SW480 (cell line): ENCODE data around the gene ALPG.

Experiments
- DNase-seq: peaks from one replicate; pipeline ENCODE4 v3.0.0-alpha.2; 2016; ENCODE audit warnings: low spot score

ALPG gene

GRCh38 chr2:232458661-232459418, 52.2 kb downstream of the ALPG start:
- no peak for DNase-seq

- DNase-seq = no peak
Measured at GRCh38 chr2:232459419-232460035, 52.9 kb downstream of the ALPG start.

GRCh38 chr2:232460171-232460570, 53.5 kb downstream of the ALPG start:
- no peak for DNase-seq
